IPS-20b (cell line): ENCODE results near the gene GABRR3.

Source experiments
- H3K27ac ChIP-seq: one replicate; pipeline ENCODE4 v1.5.1; 2013; ENCODE audit warnings: low read length
- H3K27me3 ChIP-seq: 2 replicates; pipeline ENCODE4 v1.6.1; 2013; ENCODE audit warnings: mild to moderate bottlenecking, low read length, inconsistent platforms; ENCODE audit not compliant: insufficient read depth
- H3K36me3 ChIP-seq: 2 replicates; pipeline ENCODE4 v1.6.1; 2013; ENCODE audit warnings: low read depth, mild to moderate bottlenecking, inconsistent platforms, low read length, moderate library complexity; ENCODE audit not compliant: insufficient read depth
- H3K4me1 ChIP-seq: 2 replicates; pipeline ENCODE4 v1.6.1; 2013; ENCODE audit warnings: mild to moderate bottlenecking, control low read depth, inconsistent platforms, low read length, moderate library complexity; ENCODE audit not compliant: insufficient read depth
- H3K4me3 ChIP-seq: 2 replicates; pipeline ENCODE4 v1.5.1; 2013; ENCODE audit warnings: mild to moderate bottlenecking, low read length, inconsistent platforms
- H3K9ac ChIP-seq: 2 replicates; pipeline ENCODE4 v1.6.1; 2013; ENCODE audit warnings: low read depth, mild to moderate bottlenecking, inconsistent platforms, low read length, moderate library complexity
- H3K9me3 ChIP-seq: 2 replicates; pipeline ENCODE4 v1.6.1; 2013; ENCODE audit warnings: mild to moderate bottlenecking, low read depth, low read length, inconsistent platforms; ENCODE audit not compliant: insufficient read depth

The GABRR3 gene

GRCh38 chr3:97950360-97950759 lies 84.8 kb downstream of the GABRR3 start:
- Histone ChIP-seq H3K4me1 (no peaks in the 10 kb centered on the region), H3K4me3 (no peak overlapping the region), H3K27ac (no peak overlapping the region), H3K9ac (no peak overlapping the region), H3K9me3 (no peaks in the 10 kb centered on the region), H3K27me3 (no peaks in the 10 kb centered on the region), H3K36me3 (peaks cover 62% of the 10 kb centered on the region)

- Histone ChIP-seq H3K4me3 (no peak overlapping the region), H3K27ac (no peak overlapping the region), H3K36me3 (peaks cover 68% of the 10 kb centered on the region)
Observed at GRCh38 chr3:97949743-97950142, 85.4 kb downstream of the GABRR3 start.

GRCh38 chr3:97949110-97949485 lies 86.0 kb downstream of the GABRR3 start:
- Histone ChIP-seq H3K27ac (no peak overlapping the region), H3K4me3 (no peak overlapping the region), H3K36me3 (peaks cover 68% of the 10 kb centered on the region), H3K9ac (no peak overlapping the region), H3K4me1 (no peaks in the 10 kb centered on the region), H3K27me3 (no peaks in the 10 kb centered on the region), H3K9me3 (no peaks in the 10 kb centered on the region)

More at GRCh38 chr3:97949743-97950142, 85.4 kb downstream of the GABRR3 start:
- H3K9me3 ChIP-seq, result no peaks in the 10 kb centered on the region
- no peak overlapping the region for H3K9ac ChIP-seq
- H3K4me1 ChIP-seq, result no peaks in the 10 kb centered on the region
- H3K27me3 ChIP-seq, result no peaks in the 10 kb centered on the region

GRCh38 chr3:97948351-97949109 lies 86.6 kb downstream of the GABRR3 start:
- no peaks in the 10 kb centered on the region for H3K4me1 ChIP-seq
- no peak overlapping the region for H3K4me3 ChIP-seq
- H3K9me3 ChIP-seq, result no peaks in the 10 kb centered on the region
- H3K36me3 ChIP-seq, result peaks cover 68% of the 10 kb centered on the region
- no peaks in the 10 kb centered on the region for H3K27me3 ChIP-seq
- H3K27ac ChIP-seq, result no peak overlapping the region
- H3K9ac ChIP-seq, result no peak overlapping the region

GRCh38 chr3:97942801-97943546 lies 92.1 kb downstream of the GABRR3 start:
- no peaks in the 10 kb centered on the region for H3K4me1 ChIP-seq
- no peak overlapping the region for H3K9ac ChIP-seq
- no peak overlapping the region for H3K27ac ChIP-seq
- H3K4me3 ChIP-seq, result no peak overlapping the region
- no peaks in the 10 kb centered on the region for H3K9me3 ChIP-seq
- H3K36me3 ChIP-seq, result peaks cover 61% of the 10 kb centered on the region
- no peaks in the 10 kb centered on the region for H3K27me3 ChIP-seq

GRCh38 chr3:97940034-97940433 lies 95.1 kb downstream of the GABRR3 start:
- H3K27me3 ChIP-seq, result no peaks in the 10 kb centered on the region
- no peak overlapping the region for H3K4me3 ChIP-seq
- no peaks in the 10 kb centered on the region for H3K9me3 ChIP-seq
- H3K4me1 ChIP-seq, result no peaks in the 10 kb centered on the region
- H3K9ac ChIP-seq, result no peak overlapping the region
- H3K36me3 ChIP-seq, result peaks cover 42% of the 10 kb centered on the region
- no peak overlapping the region for H3K27ac ChIP-seq

- no peaks in the 10 kb centered on the region for H3K4me1 ChIP-seq
- no peaks in the 10 kb centered on the region for H3K27me3 ChIP-seq
- H3K9me3 ChIP-seq, result no peaks in the 10 kb centered on the region
- no peak overlapping the region for H3K9ac ChIP-seq
- H3K27ac ChIP-seq, result no peak overlapping the region
- no peak overlapping the region for H3K4me3 ChIP-seq
- peaks cover 38% of the 10 kb centered on the region for H3K36me3 ChIP-seq
Observed at GRCh38 chr3:97939401-97939800, 95.7 kb downstream of the GABRR3 start.

- Histone ChIP-seq H3K36me3 (peaks cover 28% of the 10 kb centered on the region), H3K27ac (no peak overlapping the region), H3K9ac (no peak overlapping the region), H3K4me3 (no peak overlapping the region), H3K27me3 (no peaks in the 10 kb centered on the region), H3K4me1 (no peaks in the 10 kb centered on the region), H3K9me3 (no peaks in the 10 kb centered on the region)
Observed at GRCh38 chr3:97938444-97938843, 96.7 kb downstream of the GABRR3 start.

- H3K27ac ChIP-seq, result no peak overlapping the region
- H3K9me3 ChIP-seq, result no peaks in the 10 kb centered on the region
- H3K27me3 ChIP-seq, result no peaks in the 10 kb centered on the region
- H3K9ac ChIP-seq, result no peak overlapping the region
- no peak overlapping the region for H3K4me3 ChIP-seq
- H3K4me1 ChIP-seq, result no peaks in the 10 kb centered on the region
- peaks cover 16% of the 10 kb centered on the region for H3K36me3 ChIP-seq
Observed at GRCh38 chr3:97937205-97937604, 97.9 kb downstream of the GABRR3 start.

GRCh38 chr3:97935842-97936241 lies 99.3 kb downstream of the GABRR3 start:
- H3K4me1 ChIP-seq, result no peaks in the 10 kb centered on the region
- no peaks in the 10 kb centered on the region for H3K27me3 ChIP-seq
- no peaks in the 10 kb centered on the region for H3K9me3 ChIP-seq
- H3K9ac ChIP-seq, result no peak overlapping the region
- no peak overlapping the region for H3K27ac ChIP-seq
- no peak overlapping the region for H3K4me3 ChIP-seq
- H3K36me3 ChIP-seq, result peaks cover 13% of the 10 kb centered on the region; the same call in 1 of the 2 replicates
